Measurements from ENCODE around the gene ATP6V1B1. TPM values are rescaled to one million over a fixed set of nuclear protein-coding genes. Genes with fewer than 3 reads are reported as not detected.

Gene ATP6V1B1
- total RNA-seq, 1 experiment from 2014 or later: 4.0 TPM

DNA sequence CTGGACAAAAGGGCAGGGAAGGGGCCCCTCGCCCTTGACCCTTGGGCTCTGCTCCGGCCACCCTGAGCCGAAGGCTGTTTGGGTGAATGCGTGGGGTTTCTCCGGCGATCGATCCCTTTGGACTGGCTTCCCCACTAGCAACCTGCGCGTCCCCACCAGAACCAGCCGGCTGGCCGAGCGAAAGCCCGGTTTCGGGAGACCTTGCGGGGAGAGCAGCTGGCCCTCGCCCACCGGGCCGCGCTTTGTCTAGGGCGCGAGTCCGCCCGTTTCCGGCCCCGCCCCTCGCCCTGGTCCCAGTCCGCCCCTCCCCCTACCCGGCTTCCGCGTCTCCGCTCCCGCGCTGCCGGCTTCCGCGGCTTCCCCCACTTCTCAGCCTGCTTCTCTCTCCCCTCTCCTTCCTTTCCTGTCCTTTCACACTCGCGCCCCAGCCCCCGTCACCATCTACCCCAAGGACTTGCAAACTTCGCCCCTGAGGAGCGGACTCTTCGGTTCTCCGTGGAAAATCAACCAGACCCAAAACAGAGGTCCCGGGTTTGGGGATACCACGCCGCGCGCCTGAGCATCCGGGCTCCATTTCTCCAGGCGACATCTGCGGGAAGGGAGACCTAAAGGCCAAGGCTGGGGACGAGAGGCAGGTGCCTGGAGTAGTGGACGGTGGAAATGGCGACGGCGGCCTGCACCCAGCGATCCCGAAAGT is 48.0 kb upstream of the ATP6V1B1 start:
- ChIA-PET CTCF (no interaction called here), POLR2A (no interaction called here)
- peak overlapping the region; percentile 78 for H3K27ac Mint-ChIP-seq (ENCODE audit: unreplicated experiment)

DNA sequence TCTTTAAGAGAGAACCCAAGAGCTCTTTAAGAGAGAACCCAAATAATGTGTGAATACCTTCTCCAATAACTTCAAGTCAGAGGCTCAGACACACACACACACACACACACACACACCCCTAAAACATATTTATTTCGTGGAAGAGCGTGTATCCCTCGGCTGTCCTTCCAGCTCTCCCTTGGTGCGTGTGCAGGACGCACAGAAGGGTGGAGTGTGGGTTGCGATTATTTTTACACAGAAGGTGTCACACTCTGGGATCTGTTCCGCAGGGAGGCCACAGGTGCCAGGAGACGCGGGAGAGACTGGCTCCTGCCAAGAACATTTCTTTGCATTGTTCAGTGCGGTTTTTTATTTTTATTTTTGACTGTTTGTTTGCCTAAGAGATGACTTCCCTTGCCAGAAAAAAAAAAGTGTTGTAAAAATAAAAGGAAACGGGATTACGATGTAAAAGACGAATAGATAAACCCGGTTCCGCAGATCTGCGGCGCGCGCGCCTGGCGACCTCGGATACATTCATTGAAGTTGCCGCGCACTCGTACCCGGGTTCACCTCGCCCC is 47.3 kb upstream of the ATP6V1B1 start:
- BruUV-seq (replicated peaks): no TSS peak
- Histone ChIP-seq H3K4me3 (ENCODE audit: low read depth, low read length) (peak overlapping the region; percentile 81; the same call in 1 of the 2 replicates), H3K36me3 (ENCODE audit: control insufficient read depth, insufficient read depth, low read length) (no peaks in the 10 kb centered on the region), H3K4me1 (no peaks in the 10 kb centered on the region; the same call in 1 of the 2 replicates), H3K27me3 (replicated peaks; ENCODE audit: control insufficient read depth, insufficient read depth, low read length) (no peaks in the 10 kb centered on the region), H3K9me3 (no peaks in the 10 kb centered on the region)
- Mint-ChIP-seq H3K27ac (ENCODE audit: unreplicated experiment) (peak overlapping the region; percentile 78), H3K27me3 (ENCODE audit: insufficient read depth, unreplicated experiment) (peaks cover under 1% of the 10 kb centered on the region), H3K9me3 (ENCODE audit: unreplicated experiment) (no peaks in the 10 kb centered on the region), H3K4me3 (ENCODE audit: unreplicated experiment) (peak overlapping the region; percentile 80), H3K4me1 (ENCODE audit: low read depth, unreplicated experiment) (peaks cover 11% of the 10 kb centered on the region), H3K36me3 (ENCODE audit: insufficient read depth, unreplicated experiment) (peaks cover 7% of the 10 kb centered on the region)
- no peak for DNase-seq
- ChIA-PET POLR2A (no interaction called here), CTCF (no interaction called here)
- intact Hi-C loops (cut with micrococcal nuclease; ENCODE audit: unreplicated experiment): no loop called here
- TF ChIP-seq, protein P1, sequence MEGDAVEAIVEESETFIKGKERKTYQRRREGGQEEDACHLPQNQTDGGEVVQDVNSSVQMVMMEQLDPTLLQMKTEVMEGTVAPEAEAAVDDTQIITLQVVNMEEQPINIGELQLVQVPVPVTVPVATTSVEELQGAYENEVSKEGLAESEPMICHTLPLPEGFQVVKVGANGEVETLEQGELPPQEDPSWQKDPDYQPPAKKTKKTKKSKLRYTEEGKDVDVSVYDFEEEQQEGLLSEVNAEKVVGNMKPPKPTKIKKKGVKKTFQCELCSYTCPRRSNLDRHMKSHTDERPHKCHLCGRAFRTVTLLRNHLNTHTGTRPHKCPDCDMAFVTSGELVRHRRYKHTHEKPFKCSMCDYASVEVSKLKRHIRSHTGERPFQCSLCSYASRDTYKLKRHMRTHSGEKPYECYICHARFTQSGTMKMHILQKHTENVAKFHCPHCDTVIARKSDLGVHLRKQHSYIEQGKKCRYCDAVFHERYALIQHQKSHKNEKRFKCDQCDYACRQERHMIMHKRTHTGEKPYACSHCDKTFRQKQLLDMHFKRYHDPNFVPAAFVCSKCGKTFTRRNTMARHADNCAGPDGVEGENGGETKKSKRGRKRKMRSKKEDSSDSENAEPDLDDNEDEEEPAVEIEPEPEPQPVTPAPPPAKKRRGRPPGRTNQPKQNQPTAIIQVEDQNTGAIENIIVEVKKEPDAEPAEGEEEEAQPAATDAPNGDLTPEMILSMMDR (IDR thresholded peaks at IDR 0.05; ENCODE audit: insufficient read depth in 1 of 2, low read depth in 1 of 2, low read length in 1 of 2, severe bottlenecking in 1 of 2, unreplicated experiment in 1 of 2): no peak

More for the DNA sequence above, 48.0 kb upstream of the ATP6V1B1 start:
- Mint-ChIP-seq H3K27me3 (ENCODE audit: insufficient read depth, unreplicated experiment) (no peaks in the 10 kb centered on the region), H3K4me3 (ENCODE audit: unreplicated experiment) (peak overlapping the region; percentile 80), H3K9me3 (ENCODE audit: unreplicated experiment) (no peaks in the 10 kb centered on the region), H3K4me1 (ENCODE audit: low read depth, unreplicated experiment) (peaks cover 11% of the 10 kb centered on the region), H3K36me3 (ENCODE audit: insufficient read depth, unreplicated experiment) (peaks cover 7% of the 10 kb centered on the region)
- TF ChIP-seq, protein P1 (IDR thresholded peaks at IDR 0.05; ENCODE audit: insufficient read depth in 1 of 2, low read depth in 1 of 2, low read length in 1 of 2, severe bottlenecking in 1 of 2, unreplicated experiment in 1 of 2): no peak
- H3K4me1 ChIP-seq: no peaks in the 10 kb centered on the region; the same call in 1 of the 2 replicates
- intact Hi-C loops (cut with micrococcal nuclease; ENCODE audit: unreplicated experiment): no loop called here
- DNase-seq: peak; percentile 71 to 83
- peak overlapping the region; percentile 81 for H3K4me3 ChIP-seq (ENCODE audit: low read depth, low read length)
- no peaks in the 10 kb centered on the region for H3K9me3 ChIP-seq
- BruUV-seq (replicated peaks): no TSS peak
- H3K36me3 ChIP-seq (ENCODE audit: control insufficient read depth, insufficient read depth, low read length): no peaks in the 10 kb centered on the region
- no peaks in the 10 kb centered on the region for H3K27me3 ChIP-seq (replicated peaks; ENCODE audit: control insufficient read depth, insufficient read depth, low read length)

DNA sequence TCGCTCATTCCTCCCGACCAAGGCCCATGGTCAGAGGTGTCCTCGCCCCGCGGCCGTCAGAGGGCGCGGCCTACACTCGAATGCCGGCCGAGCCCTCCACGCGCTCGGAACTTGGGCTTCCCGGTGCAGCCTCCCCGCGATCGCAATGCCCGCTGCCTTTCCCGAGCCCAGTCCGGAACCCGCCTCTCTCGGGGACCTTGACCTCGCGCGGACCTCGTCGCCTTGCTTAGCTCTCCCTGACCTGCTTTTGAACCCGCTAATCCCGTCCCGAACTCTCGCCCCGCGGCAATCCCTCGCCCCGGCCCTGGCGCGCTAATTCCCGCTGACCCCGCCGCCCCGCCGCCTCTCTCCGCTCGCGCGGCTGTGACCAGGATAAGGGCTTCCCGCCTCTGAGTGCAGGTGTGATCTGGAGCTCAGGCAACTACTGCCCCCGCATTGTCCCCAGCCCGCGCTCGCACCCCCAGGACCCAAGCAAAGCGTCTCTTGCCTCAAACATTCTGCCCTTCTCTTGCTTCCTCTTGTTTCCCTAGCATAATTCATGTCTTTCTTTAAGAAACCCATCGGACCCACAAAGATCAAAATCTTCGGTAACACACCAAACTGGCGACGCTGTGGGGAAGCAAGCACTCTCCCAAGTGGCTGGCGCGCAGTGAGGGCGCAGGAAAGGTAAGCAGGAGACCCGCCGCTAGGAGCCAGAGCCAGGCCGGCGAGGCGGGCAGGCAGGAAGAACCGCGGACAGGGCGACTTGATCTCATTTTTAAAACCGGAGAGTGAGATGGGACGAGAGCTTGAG is 46.6 kb upstream of the ATP6V1B1 start:
- BruUV-seq (replicated peaks): no TSS peak
- H3K9me3 Mint-ChIP-seq (ENCODE audit: unreplicated experiment): no peaks in the 10 kb centered on the region
- TF ChIP-seq, protein P1 (IDR thresholded peaks at IDR 0.05; ENCODE audit: insufficient read depth in 1 of 2, low read depth in 1 of 2, low read length in 1 of 2, severe bottlenecking in 1 of 2, unreplicated experiment in 1 of 2): no peak
- no peaks in the 10 kb centered on the region; the same call in 1 of the 2 replicates for H3K4me1 ChIP-seq
- H3K27me3 Mint-ChIP-seq (ENCODE audit: insufficient read depth, unreplicated experiment): peaks cover 3% of the 10 kb centered on the region
- DNase-seq: no peak
- H3K36me3 ChIP-seq (ENCODE audit: control insufficient read depth, insufficient read depth, low read length): no peaks in the 10 kb centered on the region
- H3K4me3 Mint-ChIP-seq (ENCODE audit: unreplicated experiment): peak overlapping the region; percentile 80
- intact Hi-C loops (cut with micrococcal nuclease; ENCODE audit: unreplicated experiment): no loop called here
- H3K36me3 Mint-ChIP-seq (ENCODE audit: insufficient read depth, unreplicated experiment): peaks cover 7% of the 10 kb centered on the region
- H3K4me1 Mint-ChIP-seq (ENCODE audit: low read depth, unreplicated experiment): peaks cover 11% of the 10 kb centered on the region
- H3K27ac Mint-ChIP-seq (ENCODE audit: unreplicated experiment): no peak overlapping the region
- H3K27me3 ChIP-seq (replicated peaks; ENCODE audit: control insufficient read depth, insufficient read depth, low read length): no peaks in the 10 kb centered on the region
- H3K9me3 ChIP-seq: no peaks in the 10 kb centered on the region
- ChIA-PET CTCF (no interaction called here), POLR2A (no interaction called here)
- no peak overlapping the region for H3K4me3 ChIP-seq (ENCODE audit: low read depth, low read length)

All from Caco-2 (cell line).